Measurements from ENCODE around the gene ZBTB1.

ZBTB1 gene

GRCh38 chr14:64522591-64523355, 18.2 kb downstream of the ZBTB1 start:
- WGBS, 2 experiments, result 94 to 95% methylated on average over 8 to 9 of the region's 9 CpGs
- peaks cover 10% of the 10 kb centered on the region for H3K36me3 ChIP-seq (ENCODE audit: control insufficient read depth, insufficient read depth, low read length)
- H3K27ac ChIP-seq (ENCODE audit: insufficient read depth, low read depth, low read length, poor library complexity, severe bottlenecking), result no peak overlapping the region
- H3K9me3 ChIP-seq (ENCODE audit: control insufficient read depth, low read length), result no peaks in the 10 kb centered on the region
- H3K4me3 ChIP-seq (ENCODE audit: insufficient read depth, low read depth, low read length), result no peak overlapping the region
- H3K4me1 ChIP-seq (ENCODE audit: control insufficient read depth, insufficient read depth, low read length), result no peaks in the 10 kb centered on the region
- H3K27me3 ChIP-seq (ENCODE audit: control insufficient read depth, insufficient read depth, low read length, poor library complexity, severe bottlenecking), result no peaks in the 10 kb centered on the region

GRCh38 chr14:64525354-64525753, 20.8 kb downstream of the ZBTB1 start:
- H3K4me3 ChIP-seq (ENCODE audit: insufficient read depth, low read depth, low read length), result no peak overlapping the region
- no peaks in the 10 kb centered on the region for H3K9me3 ChIP-seq (ENCODE audit: control insufficient read depth, low read length)
- 100% methylated on average over 1 of the region's 2 CpGs; no CpG with 5 or more reads in 1 of the 2 experiments for WGBS, 2 experiments
- peaks cover 10% of the 10 kb centered on the region for H3K36me3 ChIP-seq (ENCODE audit: control insufficient read depth, insufficient read depth, low read length)
- no peak overlapping the region for H3K27ac ChIP-seq (ENCODE audit: insufficient read depth, low read depth, low read length, poor library complexity, severe bottlenecking)
- no peaks in the 10 kb centered on the region for H3K4me1 ChIP-seq (ENCODE audit: control insufficient read depth, insufficient read depth, low read length)
- no peaks in the 10 kb centered on the region for H3K27me3 ChIP-seq (ENCODE audit: control insufficient read depth, insufficient read depth, low read length, poor library complexity, severe bottlenecking)

GRCh38 chr14:64531567-64531966, 27.0 kb downstream of the ZBTB1 start:
- 100% methylated on average over 2 of the region's 2 CpGs for WGBS, 2 experiments
- Histone ChIP-seq H3K4me1 (ENCODE audit: control insufficient read depth, insufficient read depth, low read length) (peaks cover 4% of the 10 kb centered on the region), H3K36me3 (ENCODE audit: control insufficient read depth, insufficient read depth, low read length) (no peaks in the 10 kb centered on the region)

GRCh38 chr14:64536488-64537245, 32.1 kb downstream of the ZBTB1 start:
- H3K4me3 ChIP-seq (ENCODE audit: insufficient read depth, low read depth, low read length), result no peak overlapping the region
- H3K27ac ChIP-seq (ENCODE audit: insufficient read depth, low read depth, low read length, poor library complexity, severe bottlenecking), result no peak overlapping the region
- 87 to 89% methylated on average over 4 of the region's 4 CpGs for WGBS, 2 experiments
- H3K9me3 ChIP-seq (ENCODE audit: control insufficient read depth, low read length), result no peaks in the 10 kb centered on the region
- no peaks in the 10 kb centered on the region for H3K36me3 ChIP-seq (ENCODE audit: control insufficient read depth, insufficient read depth, low read length)
- peaks cover 12% of the 10 kb centered on the region for H3K27me3 ChIP-seq (ENCODE audit: control insufficient read depth, insufficient read depth, low read length, poor library complexity, severe bottlenecking)
- H3K4me1 ChIP-seq (ENCODE audit: control insufficient read depth, insufficient read depth, low read length), result peaks cover 5% of the 10 kb centered on the region

More at GRCh38 chr14:64531567-64531966, 27.0 kb downstream of the ZBTB1 start:
- Histone ChIP-seq H3K27ac (ENCODE audit: insufficient read depth, low read depth, low read length, poor library complexity, severe bottlenecking) (no peak overlapping the region), H3K9me3 (ENCODE audit: control insufficient read depth, low read length) (no peaks in the 10 kb centered on the region), H3K27me3 (ENCODE audit: control insufficient read depth, insufficient read depth, low read length, poor library complexity, severe bottlenecking) (no peaks in the 10 kb centered on the region), H3K4me3 (ENCODE audit: insufficient read depth, low read depth, low read length) (no peak overlapping the region)

GRCh38 chr14:64540208-64541202, 35.9 kb downstream of the ZBTB1 start, which contains the start of gene HSPA2:
HSPA2 (plus strand) TSS chr14:64540741; CDS start chr14:64540850, 109 bp downstream.
- WGBS, 2 experiments, result 20 to 21% methylated on average over 79 of the region's 79 CpGs
- peak within 1 kb of the TSS; percentile 84 for H3K27ac ChIP-seq (ENCODE audit: insufficient read depth, low read depth, low read length, poor library complexity, severe bottlenecking)
- no peaks in the 10 kb centered on the region for H3K9me3 ChIP-seq (ENCODE audit: control insufficient read depth, low read length)
- H3K4me1 ChIP-seq (ENCODE audit: control insufficient read depth, insufficient read depth, low read length), result peaks cover 5% of the 10 kb centered on the region
- peaks cover 44% of the 10 kb centered on the region for H3K27me3 ChIP-seq (ENCODE audit: control insufficient read depth, insufficient read depth, low read length, poor library complexity, severe bottlenecking)
- no peaks in the 10 kb centered on the region for H3K36me3 ChIP-seq (ENCODE audit: control insufficient read depth, insufficient read depth, low read length)
- peak within 1 kb of the TSS; percentile 47 for H3K4me3 ChIP-seq (ENCODE audit: insufficient read depth, low read depth, low read length)

- no peak overlapping the region for H3K4me3 ChIP-seq (ENCODE audit: insufficient read depth, low read depth, low read length)
- no peak overlapping the region for H3K27ac ChIP-seq (ENCODE audit: insufficient read depth, low read depth, low read length, poor library complexity, severe bottlenecking)
- H3K27me3 ChIP-seq (ENCODE audit: control insufficient read depth, insufficient read depth, low read length, poor library complexity, severe bottlenecking), result peaks cover 44% of the 10 kb centered on the region
- H3K36me3 ChIP-seq (ENCODE audit: control insufficient read depth, insufficient read depth, low read length), result no peaks in the 10 kb centered on the region
- H3K9me3 ChIP-seq (ENCODE audit: control insufficient read depth, low read length), result no peaks in the 10 kb centered on the region
- WGBS, 2 experiments, result 49 to 53% methylated on average over 73 of the region's 73 CpGs
- H3K4me1 ChIP-seq (ENCODE audit: control insufficient read depth, insufficient read depth, low read length), result peaks cover 2% of the 10 kb centered on the region
Measured at GRCh38 chr14:64541261-64541971, 36.8 kb downstream of the ZBTB1 start.

GRCh38 chr14:64541972-64542835, 37.6 kb downstream of the ZBTB1 start:
- Histone ChIP-seq H3K27ac (ENCODE audit: insufficient read depth, low read depth, low read length, poor library complexity, severe bottlenecking) (no peak overlapping the region), H3K4me1 (ENCODE audit: control insufficient read depth, insufficient read depth, low read length) (no peaks in the 10 kb centered on the region), H3K27me3 (ENCODE audit: control insufficient read depth, insufficient read depth, low read length, poor library complexity, severe bottlenecking) (peaks cover 44% of the 10 kb centered on the region), H3K4me3 (ENCODE audit: insufficient read depth, low read depth, low read length) (peak overlapping the region; percentile 11), H3K9me3 (ENCODE audit: control insufficient read depth, low read length) (no peaks in the 10 kb centered on the region), H3K36me3 (ENCODE audit: control insufficient read depth, insufficient read depth, low read length) (no peaks in the 10 kb centered on the region)
- 21 to 25% methylated on average over 61 of the region's 61 CpGs for WGBS, 2 experiments

GRCh38 chr14:64542836-64543201, 38.2 kb downstream of the ZBTB1 start:
- H3K27me3 ChIP-seq (ENCODE audit: control insufficient read depth, insufficient read depth, low read length, poor library complexity, severe bottlenecking), result peaks cover 44% of the 10 kb centered on the region
- no peaks in the 10 kb centered on the region for H3K9me3 ChIP-seq (ENCODE audit: control insufficient read depth, low read length)
- H3K4me3 ChIP-seq (ENCODE audit: insufficient read depth, low read depth, low read length), result peak overlapping the region; percentile 11
- no peaks in the 10 kb centered on the region for H3K4me1 ChIP-seq (ENCODE audit: control insufficient read depth, insufficient read depth, low read length)
- no peak overlapping the region for H3K27ac ChIP-seq (ENCODE audit: insufficient read depth, low read depth, low read length, poor library complexity, severe bottlenecking)
- 37 to 52% methylated on average over 3 to 4 of the region's 4 CpGs for WGBS, 2 experiments
- H3K36me3 ChIP-seq (ENCODE audit: control insufficient read depth, insufficient read depth, low read length), result no peaks in the 10 kb centered on the region
